RWPE1 (cell line): Measurements from ENCODE around the gene NRAP.

ENCODE experiments used
- CTCF ChIA-PET: fragments of 350-600 bp; sonication (Branson Sonifier 250); formaldehyde crosslinking; extraction: SDS; loops from one replicate; lab custom pipeline; 2021; lab: Yijun Ruan, JAX
- POLR2A ChIA-PET: fragments of 400-600 bp; formaldehyde crosslinking; extraction: SDS; loops from one replicate; lab custom pipeline; 2020; ENCODE audit warnings: antibody characterized with exemption; ENCODE audit not compliant: low non-redundant PET; lab: Yijun Ruan, JAX
- DNase-seq: peaks from one replicate; pipeline ENCODE4 v3.0.0; 2012; ENCODE audit warnings: low spot score
- H3K27ac ChIP-seq: fragments of 450-650 bp; 2 replicates; pipeline ENCODE4 v1.5.1; 2017
- CTCF ChIP-seq: fragments of 450-650 bp; conservative IDR thresholded peaks from 2 replicates; pipeline ENCODE4 v1.5.1; 2017; ENCODE audit warnings: low read depth, mild to moderate bottlenecking

NRAP gene

GRCh38 chr10:113663908-113664307 is at the start of gene NRAP:
Gene NRAP (minus strand): TSS chr10:113664041. CDS start chr10:113663882, 159 bp downstream.
- POLR2A ChIA-PET = interaction anchor here (0.7 kb wide), 1 partner anchor 24 kb away, joined by 3 read pairs; no protein-coding TSS in a partner anchor

GRCh38 chr10:113713640-113713982 is 49.8 kb upstream of the NRAP start:
- CTCF ChIA-PET = interaction anchor here (1.1 to 1.8 kb wide), 2 partner anchors 8 to 9 kb away, joined by 3 to 4 read pairs; no protein-coding TSS in a partner anchor
- TF ChIP-seq CTCF = no peak

More at GRCh38 chr10:113663908-113664307, at the start of gene NRAP:
- DNase-seq = no peak
- H3K27ac ChIP-seq = no peak within 1 kb of the TSS
- TF ChIP-seq CTCF = no peak
- CTCF ChIA-PET = interaction anchor here (1.2 kb wide), 1 partner anchor 15 kb away, joined by 3 read pairs; no protein-coding TSS in a partner anchor

GRCh38 chr10:113712755-113713639 is 49.2 kb upstream of the NRAP start:
- POLR2A ChIA-PET = no interaction called here
- DNase-seq = no peak
- H3K27ac ChIP-seq = no peak overlapping the region
- no peak for TF ChIP-seq CTCF
- CTCF ChIA-PET = interaction anchor here (0.6 to 1.8 kb wide), 5 partner anchors 8 to 462 kb away, joined by 3 to 6 read pairs (median 4); no protein-coding TSS in a partner anchor

More at GRCh38 chr10:113713640-113713982, 49.8 kb upstream of the NRAP start:
- POLR2A ChIA-PET = no interaction called here
- no peak overlapping the region for H3K27ac ChIP-seq
- DNase-seq = no peak

- ChIA-PET POLR2A (no interaction called here), CTCF (interaction anchor here (0.6 to 1.1 kb wide), 3 partner anchors 87 to 463 kb away, joined by 3 to 5 read pairs (median 3); no protein-coding TSS in a partner anchor)
- no peak for TF ChIP-seq CTCF
- DNase-seq = no peak
- H3K27ac ChIP-seq = no peak overlapping the region
Measured at GRCh38 chr10:113712024-113712423, 48.2 kb upstream of the NRAP start.

- no peak for TF ChIP-seq CTCF
- POLR2A ChIA-PET = no interaction called here
- H3K27ac ChIP-seq = no peak overlapping the region
- DNase-seq = no peak
- CTCF ChIA-PET = no interaction called here
Measured at GRCh38 chr10:113711142-113711541, 47.3 kb upstream of the NRAP start.

- TF ChIP-seq CTCF = no peak
- no peak overlapping the region for H3K27ac ChIP-seq
- CTCF ChIA-PET = interaction anchor here (0.6 kb wide), 1 partner anchor 392 kb away, joined by 3 read pairs; no protein-coding TSS in a partner anchor
- POLR2A ChIA-PET = no interaction called here
- no peak for DNase-seq
Measured at GRCh38 chr10:113709221-113709838, 45.5 kb upstream of the NRAP start.
